Thoracic aorta (tissue), 2 donors: ENCODE measurements around the gene SPRED3. TPM values are rescaled to one million over a fixed set of nuclear protein-coding genes. Genes with fewer than 3 reads are reported as not detected.
"Not testable (repeated sequence)": the region's sequence is repeated elsewhere in the genome, so short reads cannot be mapped to it uniquely, and the experiment has no call there.

Source experiments
- ATAC-seq: fragments of 150-250 bp; one replicate; pipeline ENCODE4 v1.8.0; 2017; ENCODE audit warnings: low read depth; ENCODE audit not compliant: insufficient number of reproducible peaks, low FRiP score
- DNase-seq: peaks from one replicate; pipeline ENCODE4 v3.0.0-alpha.2; 2020; ENCODE audit warnings: low spot score
- H3K27ac ChIP-seq, 2 donors: fragments of 200-600 bp; sonication (generic); 1 replicate in 1 of 2; 2 replicates in 1 of 2; pipeline ENCODE4 v1.5.1; 2016; ENCODE audit warnings: mild to moderate bottlenecking in 2 of 2, moderate library complexity in 2 of 2
- H3K27me3 ChIP-seq: fragments of 200-600 bp; sonication (generic); replicated peaks from 2 replicates; pipeline ENCODE4 v1.6.0; 2016; ENCODE audit warnings: mild to moderate bottlenecking; ENCODE audit not compliant: insufficient read depth
- H3K36me3 ChIP-seq: fragments of 200-600 bp; sonication (generic); one replicate; pipeline ENCODE4 v1.5.1; 2016
- H3K4me1 ChIP-seq, 2 donors: fragments of 200-600 bp; sonication (generic); 1 replicate in 1 of 2; 2 replicates in 1 of 2; pipeline versions ENCODE4 v1.5.1 to v1.6.0; 2016; ENCODE audit warnings: low read depth in 2 of 2, mild to moderate bottlenecking in 1 of 2; ENCODE audit not compliant: control insufficient read depth in 1 of 2
- H3K4me3 ChIP-seq: fragments of 200-600 bp; sonication (generic); 2 replicates; pipeline ENCODE4 v1.5.1; 2016; ENCODE audit warnings: mild to moderate bottlenecking
- H3K9me3 ChIP-seq: fragments of 200-600 bp; sonication (generic); 2 replicates; pipeline ENCODE4 v1.5.1; 2016
- total RNA-seq, 2 donors: library from RNA; depleted of rRNA; stranded (reverse); fragments of >200 nt; gene quantifications; one replicate each; pipeline versions ENCODE4 v1.1.0 to v1.2.3, GENCODE V29; 2016
- TF ChIP-seq, protein P1 (sequence below): fragments of 200-600 bp; sonication (generic); IDR thresholded peaks from one replicate; pipeline ENCODE4 v1.5.1; 2019; ENCODE audit warnings: antibody characterized with exemption

SPRED3 gene
- total RNA-seq, 2 donors from 2014 or later = 4.1 to 16.4 TPM

DNA sequence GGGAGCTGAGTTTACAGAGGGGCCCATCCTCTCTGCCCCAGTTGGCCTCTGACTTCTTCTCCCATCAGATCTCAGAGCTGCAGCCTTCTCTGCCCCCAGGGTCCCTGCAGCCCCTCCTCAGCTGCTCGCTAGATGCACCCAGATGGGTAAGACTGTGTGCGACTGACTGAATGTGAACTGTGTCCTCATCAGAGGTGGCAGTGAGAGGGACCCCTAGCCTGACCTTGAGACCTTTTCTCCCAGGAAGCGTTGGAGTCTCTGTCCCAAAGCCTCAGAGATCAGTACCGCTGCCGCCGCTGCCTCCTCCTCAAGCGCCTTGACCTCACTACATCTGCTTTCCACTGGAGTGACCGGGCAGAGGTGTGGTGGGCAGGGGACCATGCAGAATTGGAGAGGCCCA is 16.8 kb downstream of the SPRED3 start:
- TF ChIP-seq, protein P1, sequence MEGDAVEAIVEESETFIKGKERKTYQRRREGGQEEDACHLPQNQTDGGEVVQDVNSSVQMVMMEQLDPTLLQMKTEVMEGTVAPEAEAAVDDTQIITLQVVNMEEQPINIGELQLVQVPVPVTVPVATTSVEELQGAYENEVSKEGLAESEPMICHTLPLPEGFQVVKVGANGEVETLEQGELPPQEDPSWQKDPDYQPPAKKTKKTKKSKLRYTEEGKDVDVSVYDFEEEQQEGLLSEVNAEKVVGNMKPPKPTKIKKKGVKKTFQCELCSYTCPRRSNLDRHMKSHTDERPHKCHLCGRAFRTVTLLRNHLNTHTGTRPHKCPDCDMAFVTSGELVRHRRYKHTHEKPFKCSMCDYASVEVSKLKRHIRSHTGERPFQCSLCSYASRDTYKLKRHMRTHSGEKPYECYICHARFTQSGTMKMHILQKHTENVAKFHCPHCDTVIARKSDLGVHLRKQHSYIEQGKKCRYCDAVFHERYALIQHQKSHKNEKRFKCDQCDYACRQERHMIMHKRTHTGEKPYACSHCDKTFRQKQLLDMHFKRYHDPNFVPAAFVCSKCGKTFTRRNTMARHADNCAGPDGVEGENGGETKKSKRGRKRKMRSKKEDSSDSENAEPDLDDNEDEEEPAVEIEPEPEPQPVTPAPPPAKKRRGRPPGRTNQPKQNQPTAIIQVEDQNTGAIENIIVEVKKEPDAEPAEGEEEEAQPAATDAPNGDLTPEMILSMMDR = no peak
- DNase-seq = no peak

DNA sequence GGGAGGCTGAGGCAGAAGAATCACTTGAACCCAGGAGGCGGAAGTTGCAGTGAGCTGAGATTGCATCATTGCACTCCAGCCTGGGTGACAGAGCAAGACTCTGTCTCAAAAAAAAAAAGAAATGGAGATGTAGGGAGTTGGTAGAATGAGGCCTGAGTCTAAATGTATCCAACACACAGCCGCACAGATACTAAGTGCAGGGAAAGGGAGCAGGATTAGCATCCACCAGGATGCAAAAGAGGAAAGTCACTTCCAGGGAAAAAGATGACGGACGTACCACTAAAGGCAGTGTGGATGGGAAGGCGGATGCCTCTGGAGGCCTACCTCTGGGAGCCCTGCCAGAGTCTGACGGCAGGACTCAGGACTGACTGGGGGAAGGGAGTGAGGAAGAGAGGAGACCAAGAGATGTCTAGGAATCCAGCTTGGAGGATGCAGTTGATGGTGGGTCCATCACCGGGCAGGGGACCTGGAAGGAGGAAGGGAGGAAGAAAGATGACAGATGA is 21.2 kb downstream of the SPRED3 start:
- Histone ChIP-seq H3K9me3 (no peaks in the 10 kb centered on the region), H3K4me1 (no peaks in the 10 kb centered on the region), H3K4me3 (no peak overlapping the region), H3K27ac (no peak overlapping the region), H3K27me3 (no peaks in the 10 kb centered on the region), H3K36me3 (no peaks in the 10 kb centered on the region)
- TF ChIP-seq, protein P1 = no peak
- DNase-seq = no peak
- ATAC-seq = no peak

More for the DNA sequence above, 16.8 kb downstream of the SPRED3 start:
- no peak overlapping the region for H3K27ac ChIP-seq
- no peaks in the 10 kb centered on the region for H3K9me3 ChIP-seq
- peaks cover under 1% of the 10 kb centered on the region for H3K27me3 ChIP-seq
- H3K36me3 ChIP-seq = no peaks in the 10 kb centered on the region
- H3K4me3 ChIP-seq = no peak overlapping the region
- ATAC-seq = no peak
- H3K4me1 ChIP-seq = peaks cover 0 to 11% of the 10 kb centered on the region in 2 donors

DNA sequence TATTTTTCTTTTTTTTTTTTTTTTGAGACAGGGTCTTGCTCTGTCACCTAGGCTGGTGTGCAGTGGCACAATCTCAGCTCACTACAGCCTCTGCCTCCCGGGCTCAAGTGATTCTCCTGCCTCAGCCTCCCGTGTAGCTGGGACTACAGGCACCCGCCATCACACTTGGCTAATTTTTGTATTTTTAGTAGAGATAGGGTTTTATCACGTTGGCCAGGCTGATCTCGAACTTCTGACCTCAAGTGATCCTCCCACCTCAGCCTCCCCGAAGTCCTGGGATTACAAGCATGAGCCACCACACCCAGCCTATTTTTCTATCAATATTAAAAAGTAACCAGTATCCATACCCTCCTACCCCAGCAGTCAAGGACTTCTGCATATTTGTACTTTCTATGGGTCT is 21.9 kb downstream of the SPRED3 start:
- H3K36me3 ChIP-seq, H3K27me3 ChIP-seq, DNase-seq, H3K4me3 ChIP-seq, H3K27ac ChIP-seq, ATAC-seq, H3K4me1 ChIP-seq, H3K9me3 ChIP-seq: not testable (repeated sequence)

- TF ChIP-seq, protein P1 = no peak
- no peak for ATAC-seq
- Histone ChIP-seq H3K27me3 (no peaks in the 10 kb centered on the region), H3K9me3 (no peaks in the 10 kb centered on the region), H3K27ac (no peak overlapping the region), H3K36me3 (no peaks in the 10 kb centered on the region), H3K4me1 (no peaks in the 10 kb centered on the region), H3K4me3 (no peak overlapping the region)
- DNase-seq = no peak
These were observed 22.7 kb downstream of the SPRED3 start for GRCh38 chr19:38411041-38411712.

GRCh38 chr19:38411898-38412297 is 23.4 kb downstream of the SPRED3 start:
- not testable (repeated sequence) for H3K9me3 ChIP-seq, H3K4me1 ChIP-seq, H3K27me3 ChIP-seq, ATAC-seq, H3K4me3 ChIP-seq, DNase-seq, H3K36me3 ChIP-seq, H3K27ac ChIP-seq

- no peak for ATAC-seq
These were observed 24.0 kb downstream of the SPRED3 start for GRCh38 chr19:38412491-38412890.

More at GRCh38 chr19:38412491-38412890, 24.0 kb downstream of the SPRED3 start:
- no peak overlapping the region for H3K27ac ChIP-seq
- no peaks in the 10 kb centered on the region for H3K9me3 ChIP-seq
- no peaks in the 10 kb centered on the region for H3K27me3 ChIP-seq
- H3K36me3 ChIP-seq = no peaks in the 10 kb centered on the region
- no peak for DNase-seq
- no peak overlapping the region for H3K4me3 ChIP-seq
- TF ChIP-seq, protein P1 = no peak
- no peaks in the 10 kb centered on the region for H3K4me1 ChIP-seq
